ENCODE results near the gene HAUS5. TPM values are rescaled to one million over a fixed set of nuclear protein-coding genes. Genes with fewer than 3 reads are reported as not detected.
"Not testable (repeated sequence)": the region's sequence is repeated elsewhere in the genome, so short reads cannot be mapped to it uniquely, and the experiment has no call there.

Gene HAUS5
- polyA plus RNA-seq, 1 donor from 2014 or later: 11.4 TPM

GRCh38 chr19:35643255-35644205, 31.0 kb downstream of the HAUS5 start:
- H3K4me1 Mint-ChIP-seq: peaks cover 11 to 15% (median 15%) of the 10 kb centered on the region in 3 donors

GRCh38 chr19:35644206-35644986, 31.9 kb downstream of the HAUS5 start:
- Mint-ChIP-seq H3K27ac (peak overlapping the region; percentile 82 to 96 (median 90)), H3K4me3 (peak overlapping the region; percentile 85 to 95 (median 90)), H3K27me3 (no peaks in the 10 kb centered on the region), H3K36me3 (no peaks in the 10 kb centered on the region), H3K9me3 (no peaks in the 10 kb centered on the region), H3K4me1 (peaks cover 16 to 20% (median 20%) of the 10 kb centered on the region in 3 donors)

More at GRCh38 chr19:35643255-35644205, 31.0 kb downstream of the HAUS5 start:
- no peaks in the 10 kb centered on the region for H3K9me3 Mint-ChIP-seq
- no peaks in the 10 kb centered on the region for H3K36me3 Mint-ChIP-seq
- peak overlapping the region; percentile 85 to 95 (median 90) for H3K4me3 Mint-ChIP-seq
- peak overlapping the region; percentile 82 to 96 (median 90) for H3K27ac Mint-ChIP-seq
- H3K27me3 Mint-ChIP-seq: no peaks in the 10 kb centered on the region

GRCh38 chr19:35644987-35645679, 32.6 kb downstream of the HAUS5 start:
- Mint-ChIP-seq H3K36me3 (no peaks in the 10 kb centered on the region), H3K27ac (peak overlapping the region; percentile 82 to 96 (median 90)), H3K4me3 (peak overlapping the region; percentile 85 to 95 (median 90)), H3K27me3 (no peaks in the 10 kb centered on the region), H3K4me1 (peaks cover 16 to 22% (median 20%) of the 10 kb centered on the region in 3 donors), H3K9me3 (no peaks in the 10 kb centered on the region)

GRCh38 chr19:35645680-35646511, 33.4 kb downstream of the HAUS5 start:
- H3K36me3 Mint-ChIP-seq: no peaks in the 10 kb centered on the region
- no peaks in the 10 kb centered on the region for H3K9me3 Mint-ChIP-seq
- no peaks in the 10 kb centered on the region for H3K27me3 Mint-ChIP-seq
- H3K27ac Mint-ChIP-seq: peak overlapping the region in 2 of 3 donors; percentile 27 to 82
- peaks cover 16 to 28% (median 20%) of the 10 kb centered on the region in 3 donors for H3K4me1 Mint-ChIP-seq
- H3K4me3 Mint-ChIP-seq: peak overlapping the region in 3 of 4 donors; percentile 9 to 85 (median 68)

- no peaks in the 10 kb centered on the region for H3K36me3 Mint-ChIP-seq
- peak within 1 kb of the TSS; percentile 97 to 100 (median 98) for H3K4me3 Mint-ChIP-seq
- no peaks in the 10 kb centered on the region for H3K9me3 Mint-ChIP-seq
- no peaks in the 10 kb centered on the region for H3K27me3 Mint-ChIP-seq
- peak within 1 kb of the TSS; percentile 67 to 98 (median 93) for H3K27ac Mint-ChIP-seq
- H3K4me1 Mint-ChIP-seq: peaks cover 18 to 27% (median 20%) of the 10 kb centered on the region in 3 donors
These were observed 35.8 kb downstream of the HAUS5 start, which contains the start of gene COX6B1 for GRCh38 chr19:35648017-35648961. Gene COX6B1, plus strand, starts transcription at chr19:35648323. Its CDS starts 2,921 bp downstream, at chr19:35651244.

- Mint-ChIP-seq H3K36me3 (peaks cover 3% of the 10 kb centered on the region), H3K4me1 (peaks cover 12 to 25% (median 15%) of the 10 kb centered on the region in 3 donors), H3K9me3 (no peaks in the 10 kb centered on the region), H3K27me3 (no peaks in the 10 kb centered on the region), H3K4me3 (peak overlapping the region in 2 of 4 donors; percentile 10 to 58), H3K27ac (peak overlapping the region in 1 of 3 donors; percentile 74)
These were observed 38.0 kb downstream of the HAUS5 start for GRCh38 chr19:35650581-35650980.

- H3K36me3 Mint-ChIP-seq, H3K9me3 Mint-ChIP-seq, H3K27me3 Mint-ChIP-seq, H3K27ac Mint-ChIP-seq: not testable (repeated sequence)
- H3K4me3 Mint-ChIP-seq: peak overlapping the region in 1 of 4 donors; percentile 66
- peaks cover 4 to 14% (median 7%) of the 10 kb centered on the region in 3 donors for H3K4me1 Mint-ChIP-seq
These were observed 42.3 kb downstream of the HAUS5 start for GRCh38 chr19:35654828-35655227.

- peaks cover 4 to 10% (median 7%) of the 10 kb centered on the region in 3 donors for H3K4me1 Mint-ChIP-seq
- H3K27ac Mint-ChIP-seq: no peak overlapping the region
- no peaks in the 10 kb centered on the region for H3K27me3 Mint-ChIP-seq
- no peaks in the 10 kb centered on the region for H3K9me3 Mint-ChIP-seq
- peaks cover 5% of the 10 kb centered on the region for H3K36me3 Mint-ChIP-seq
- H3K4me3 Mint-ChIP-seq: peak overlapping the region in 1 of 4 donors; percentile 66
These were observed 43.1 kb downstream of the HAUS5 start for GRCh38 chr19:35655600-35655999.

- H3K9me3 Mint-ChIP-seq: no peaks in the 10 kb centered on the region
- H3K4me3 Mint-ChIP-seq: no peak overlapping the region
- H3K4me1 Mint-ChIP-seq: peaks cover 3 to 5% (median 4%) of the 10 kb centered on the region in 3 donors
- H3K27ac Mint-ChIP-seq: no peak overlapping the region
- H3K36me3 Mint-ChIP-seq: peaks cover 5% of the 10 kb centered on the region
- no peaks in the 10 kb centered on the region for H3K27me3 Mint-ChIP-seq
These were observed 44.2 kb downstream of the HAUS5 start for GRCh38 chr19:35656700-35657099.

GRCh38 chr19:35657904-35658700, 45.6 kb downstream of the HAUS5 start:
- peaks cover 9% of the 10 kb centered on the region for H3K36me3 Mint-ChIP-seq
- peaks cover 2 to 6% (median 4%) of the 10 kb centered on the region in 3 donors for H3K4me1 Mint-ChIP-seq
- no peaks in the 10 kb centered on the region for H3K27me3 Mint-ChIP-seq
- H3K27ac Mint-ChIP-seq: no peak overlapping the region
- H3K4me3 Mint-ChIP-seq: peak overlapping the region in 1 of 4 donors; percentile 12
- no peaks in the 10 kb centered on the region for H3K9me3 Mint-ChIP-seq

GRCh38 chr19:35661995-35662340, 49.4 kb downstream of the HAUS5 start:
- H3K27me3 Mint-ChIP-seq: no peaks in the 10 kb centered on the region
- no peak overlapping the region for H3K27ac Mint-ChIP-seq

GRCh38 chr19:35663981-35664380, 51.4 kb downstream of the HAUS5 start:
- no peaks in the 10 kb centered on the region for H3K9me3 Mint-ChIP-seq
- peaks cover 6% of the 10 kb centered on the region for H3K36me3 Mint-ChIP-seq
- H3K4me1 Mint-ChIP-seq: peaks cover 0 to 3% (median 0%) of the 10 kb centered on the region in 3 donors
- H3K27me3 Mint-ChIP-seq: peaks cover 2% of the 10 kb centered on the region
- no peak overlapping the region for H3K4me3 Mint-ChIP-seq
- H3K27ac Mint-ChIP-seq: peak overlapping the region in 1 of 3 donors; percentile 76

More at GRCh38 chr19:35661995-35662340, 49.4 kb downstream of the HAUS5 start:
- peaks cover 8% of the 10 kb centered on the region for H3K36me3 Mint-ChIP-seq
- no peak overlapping the region for H3K4me3 Mint-ChIP-seq
- H3K4me1 Mint-ChIP-seq: peaks cover 0 to 4% (median 3%) of the 10 kb centered on the region in 3 donors
- H3K9me3 Mint-ChIP-seq: no peaks in the 10 kb centered on the region
